GM23338 (cell line): ENCODE measurements around the gene TMCC1. TPM values are rescaled to one million over a fixed set of nuclear protein-coding genes. Genes with fewer than 3 reads are reported as not detected.

Experiments used
- ATAC-seq: fragments of 200-7000 bp; cut with Tn5 transposase; 3 replicates; pipeline ENCODE4 v1.9.1; 2020
- DNase-seq: peaks from one replicate; pipeline ENCODE4 v3.0.0-alpha.2; 2015; ENCODE audit warnings: low spot score
- H2AFZ ChIP-seq: fragments of 200-600 bp; sonication (generic); 2 replicates; pipeline ENCODE4 v1.8.0; 2016; ENCODE audit warnings: antibody characterized with exemption, mild to moderate bottlenecking, moderate library complexity
- H3F3A ChIP-seq: fragments of 200-600 bp; sonication (generic); replicated peaks from 2 replicates; pipeline ENCODE4 v1.8.0; 2017; ENCODE audit warnings: antibody characterized with exemption, mixed run types, low read depth
- H3K27ac ChIP-seq: fragments of 200-600 bp; sonication (generic); 2 replicates; pipeline ENCODE4 v1.6.1; 2016; ENCODE audit warnings: low read depth
- H3K27me3 ChIP-seq: fragments of 200-600 bp; sonication (generic); 2 replicates; pipeline ENCODE4 v1.8.0; 2016; ENCODE audit warnings: mild to moderate bottlenecking, mixed run types, moderate library complexity; ENCODE audit not compliant: insufficient read depth
- H3K36me3 ChIP-seq: fragments of 200-600 bp; sonication (generic); 2 replicates; pipeline ENCODE4 v1.8.0; 2016; ENCODE audit warnings: mild to moderate bottlenecking; ENCODE audit not compliant: insufficient read depth
- H3K4me1 ChIP-seq: fragments of 200-600 bp; sonication (generic); 2 replicates; pipeline ENCODE4 v1.8.0; 2016; ENCODE audit warnings: mild to moderate bottlenecking, moderate library complexity; ENCODE audit not compliant: insufficient read depth
- H3K4me2 ChIP-seq: fragments of 200-600 bp; sonication (generic); 2 replicates; pipeline ENCODE4 v1.7.1; 2017; ENCODE audit warnings: mixed run types
- H3K4me3 ChIP-seq: fragments of 200-600 bp; sonication (generic); 2 replicates; pipeline ENCODE4 v1.6.1; 2016; ENCODE audit warnings: mixed run types
- H3K79me2 ChIP-seq: fragments of 200-600 bp; sonication (generic); replicated peaks from 2 replicates; pipeline ENCODE4 v1.8.0; 2017; ENCODE audit warnings: mild to moderate bottlenecking; ENCODE audit not compliant: insufficient read depth
- H3K9me2 ChIP-seq: fragments of 200-600 bp; sonication (generic); 2 replicates; pipeline ENCODE4 v1.8.0; 2017; ENCODE audit not compliant: insufficient read depth
- H4K20me1 ChIP-seq: fragments of 200-600 bp; sonication (generic); replicated peaks from 2 replicates; pipeline ENCODE4 v1.8.0; 2017; ENCODE audit warnings: mild to moderate bottlenecking; ENCODE audit not compliant: insufficient read depth
- H3K27ac Mint-ChIP-seq: 2 replicates; pipeline ENCODE4 v1.8.0; 2020; ENCODE audit warnings: inconsistent platforms, mild to moderate bottlenecking, moderate library complexity, mixed read lengths
- H3K27me3 Mint-ChIP-seq: 3 replicates; pipeline ENCODE4 v1.8.0; 2022; ENCODE audit warnings: low read depth, mild to moderate bottlenecking, moderate library complexity, mixed read lengths, inconsistent platforms; ENCODE audit not compliant: insufficient read depth, poor library complexity
- H3K36me3 Mint-ChIP-seq: 3 replicates; pipeline ENCODE4 v1.8.0; 2021; ENCODE audit warnings: low read depth, mild to moderate bottlenecking, inconsistent platforms, moderate library complexity, mixed read lengths
- H3K4me1 Mint-ChIP-seq: 3 replicates; pipeline ENCODE4 v1.8.0; 2020; ENCODE audit warnings: mild to moderate bottlenecking, inconsistent platforms, mixed read lengths
- H3K4me3 Mint-ChIP-seq: 3 replicates; pipeline ENCODE4 v1.8.0; 2021; ENCODE audit warnings: moderate library complexity, mild to moderate bottlenecking, inconsistent platforms, mixed read lengths
- H3K9me3 Mint-ChIP-seq: 3 replicates; pipeline ENCODE4 v1.8.0; 2020; ENCODE audit warnings: moderate library complexity, mild to moderate bottlenecking, inconsistent platforms, mixed read lengths
- EZH2phosphoT487 ChIP-seq: fragments of 200-600 bp; sonication (generic); IDR thresholded peaks from one replicate; pipeline ENCODE4 v1.8.1; 2018; ENCODE audit warnings: antibody characterized with exemption; ENCODE audit not compliant: unreplicated experiment
- STAT1 ChIP-seq: IDR thresholded peaks from one replicate; pipeline ENCODE4 v1.6.1; 2016; ENCODE audit warnings: antibody characterized with exemption; ENCODE audit not compliant: unreplicated experiment
- ZNF114 ChIP-seq: fragments of 250-450 bp; sonication (Bioruptor Pico); IDR thresholded peaks from 2 replicates; pipeline ENCODE4 v1.5.0; 2020; ENCODE audit warnings: mild to moderate bottlenecking, moderate library complexity
- ZNF331 ChIP-seq: fragments of 250-450 bp; sonication (Bioruptor Pico); IDR thresholded peaks from 2 replicates; pipeline ENCODE4 v1.5.0; 2020; ENCODE audit warnings: low read depth, mild to moderate bottlenecking, moderate library complexity
- polyA plus RNA-seq: library from polyadenylated mRNA; unstranded; fragments of >200 nt; fragmentation: Nextera tagmentation; extraction: Ambion mirVana; gene quantifications from 2 replicates; pipeline ENCODE4 v1.2.1, GENCODE V29; 2016
- total RNA-seq: library from RNA; depleted of rRNA; stranded (reverse); fragments of >200 nt; shearing (Covaris generic); gene quantifications from 2 replicates; pipeline ENCODE4 v1.2.3, GENCODE V29; 2014
- TF ChIP-seq, protein P1 (sequence below), 2 experiments: fragments of 200-600 bp in 1 of 2; sonication (generic) in 1 of 2; conservative IDR thresholded peaks; 2 replicates each; pipeline versions ENCODE4 v1.5.1 to v1.6.1; 2016 to 2017; ENCODE audit warnings: antibody characterized with exemption in 2 of 2, low read depth in 2 of 2, mild to moderate bottlenecking in 2 of 2, moderate library complexity in 1 of 2
- TF ChIP-seq, protein P2 (sequence below): fragments of 250-450 bp; sonication (Bioruptor Pico); IDR thresholded peaks from 2 replicates; pipeline ENCODE4 v1.5.0; 2020; ENCODE audit warnings: mild to moderate bottlenecking, moderate library complexity

TMCC1 gene
- total and polyA plus RNA-seq, 2 experiments from 2014 or later, result 8.2 to 18.4 TPM

DNA sequence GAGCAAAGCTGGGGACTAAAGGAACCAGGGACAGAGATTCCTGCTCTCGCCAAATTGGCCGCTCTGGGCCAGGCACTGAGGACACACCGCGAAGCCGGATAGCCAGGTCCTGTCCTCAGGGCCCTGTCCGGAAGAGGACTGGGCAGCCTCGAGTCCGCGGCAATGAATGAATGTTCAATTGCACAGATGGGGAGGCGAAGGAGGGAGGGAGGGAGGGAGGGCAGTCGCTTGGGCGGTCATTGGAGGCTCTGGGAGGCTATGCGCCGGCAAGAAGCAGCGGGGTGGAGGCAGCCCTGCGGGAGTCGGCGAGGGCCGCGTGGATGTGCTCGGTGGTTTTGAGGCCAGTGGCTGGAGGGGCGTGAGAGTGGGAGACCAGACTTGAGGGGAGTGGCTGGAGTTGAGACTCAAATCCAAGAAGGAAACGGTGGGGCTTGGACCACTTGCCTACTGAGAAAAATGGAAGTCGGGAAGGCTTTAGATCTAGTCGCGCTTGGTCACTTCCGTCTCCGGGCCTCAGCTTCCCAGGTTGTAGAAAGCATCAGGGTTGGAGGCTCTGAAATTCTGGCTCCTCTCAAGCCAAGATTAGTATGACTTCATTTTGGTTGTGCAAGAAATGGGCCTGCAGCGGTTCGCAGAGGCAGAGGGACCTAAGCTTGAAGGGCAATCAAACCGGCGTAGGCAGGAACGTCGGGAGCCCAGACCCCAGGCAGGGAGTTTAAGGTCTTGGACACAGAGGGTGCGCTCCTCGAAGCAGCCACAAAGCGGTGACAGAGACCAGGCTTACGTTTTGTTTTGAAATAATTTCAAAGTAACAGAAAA lies 266.0 kb downstream of the TMCC1 start:
- H3K36me3 ChIP-seq, result no peaks in the 10 kb centered on the region
- Mint-ChIP-seq H3K4me3 (peak overlapping the region; percentile 93), H3K36me3 (no peaks in the 10 kb centered on the region), H3K27ac (peak overlapping the region; percentile 76), H3K4me1 (peaks cover 19% of the 10 kb centered on the region), H3K9me3 (no peaks in the 10 kb centered on the region), H3K27me3 (peaks cover 18% of the 10 kb centered on the region)
- TF ChIP-seq EZH2phosphoT487 (no peak), ZNF331 (CRISPR knock-in tag) (no peak), STAT1 (no peak), ZNF114 (CRISPR knock-in tag) (no peak)
- TF ChIP-seq, protein P1, sequence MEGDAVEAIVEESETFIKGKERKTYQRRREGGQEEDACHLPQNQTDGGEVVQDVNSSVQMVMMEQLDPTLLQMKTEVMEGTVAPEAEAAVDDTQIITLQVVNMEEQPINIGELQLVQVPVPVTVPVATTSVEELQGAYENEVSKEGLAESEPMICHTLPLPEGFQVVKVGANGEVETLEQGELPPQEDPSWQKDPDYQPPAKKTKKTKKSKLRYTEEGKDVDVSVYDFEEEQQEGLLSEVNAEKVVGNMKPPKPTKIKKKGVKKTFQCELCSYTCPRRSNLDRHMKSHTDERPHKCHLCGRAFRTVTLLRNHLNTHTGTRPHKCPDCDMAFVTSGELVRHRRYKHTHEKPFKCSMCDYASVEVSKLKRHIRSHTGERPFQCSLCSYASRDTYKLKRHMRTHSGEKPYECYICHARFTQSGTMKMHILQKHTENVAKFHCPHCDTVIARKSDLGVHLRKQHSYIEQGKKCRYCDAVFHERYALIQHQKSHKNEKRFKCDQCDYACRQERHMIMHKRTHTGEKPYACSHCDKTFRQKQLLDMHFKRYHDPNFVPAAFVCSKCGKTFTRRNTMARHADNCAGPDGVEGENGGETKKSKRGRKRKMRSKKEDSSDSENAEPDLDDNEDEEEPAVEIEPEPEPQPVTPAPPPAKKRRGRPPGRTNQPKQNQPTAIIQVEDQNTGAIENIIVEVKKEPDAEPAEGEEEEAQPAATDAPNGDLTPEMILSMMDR (conservative IDR thresholded peaks at IDR 0.05; ENCODE audit: low read depth in 2 of 2), result peak; percentile 87 to 90
- TF ChIP-seq, protein P2, sequence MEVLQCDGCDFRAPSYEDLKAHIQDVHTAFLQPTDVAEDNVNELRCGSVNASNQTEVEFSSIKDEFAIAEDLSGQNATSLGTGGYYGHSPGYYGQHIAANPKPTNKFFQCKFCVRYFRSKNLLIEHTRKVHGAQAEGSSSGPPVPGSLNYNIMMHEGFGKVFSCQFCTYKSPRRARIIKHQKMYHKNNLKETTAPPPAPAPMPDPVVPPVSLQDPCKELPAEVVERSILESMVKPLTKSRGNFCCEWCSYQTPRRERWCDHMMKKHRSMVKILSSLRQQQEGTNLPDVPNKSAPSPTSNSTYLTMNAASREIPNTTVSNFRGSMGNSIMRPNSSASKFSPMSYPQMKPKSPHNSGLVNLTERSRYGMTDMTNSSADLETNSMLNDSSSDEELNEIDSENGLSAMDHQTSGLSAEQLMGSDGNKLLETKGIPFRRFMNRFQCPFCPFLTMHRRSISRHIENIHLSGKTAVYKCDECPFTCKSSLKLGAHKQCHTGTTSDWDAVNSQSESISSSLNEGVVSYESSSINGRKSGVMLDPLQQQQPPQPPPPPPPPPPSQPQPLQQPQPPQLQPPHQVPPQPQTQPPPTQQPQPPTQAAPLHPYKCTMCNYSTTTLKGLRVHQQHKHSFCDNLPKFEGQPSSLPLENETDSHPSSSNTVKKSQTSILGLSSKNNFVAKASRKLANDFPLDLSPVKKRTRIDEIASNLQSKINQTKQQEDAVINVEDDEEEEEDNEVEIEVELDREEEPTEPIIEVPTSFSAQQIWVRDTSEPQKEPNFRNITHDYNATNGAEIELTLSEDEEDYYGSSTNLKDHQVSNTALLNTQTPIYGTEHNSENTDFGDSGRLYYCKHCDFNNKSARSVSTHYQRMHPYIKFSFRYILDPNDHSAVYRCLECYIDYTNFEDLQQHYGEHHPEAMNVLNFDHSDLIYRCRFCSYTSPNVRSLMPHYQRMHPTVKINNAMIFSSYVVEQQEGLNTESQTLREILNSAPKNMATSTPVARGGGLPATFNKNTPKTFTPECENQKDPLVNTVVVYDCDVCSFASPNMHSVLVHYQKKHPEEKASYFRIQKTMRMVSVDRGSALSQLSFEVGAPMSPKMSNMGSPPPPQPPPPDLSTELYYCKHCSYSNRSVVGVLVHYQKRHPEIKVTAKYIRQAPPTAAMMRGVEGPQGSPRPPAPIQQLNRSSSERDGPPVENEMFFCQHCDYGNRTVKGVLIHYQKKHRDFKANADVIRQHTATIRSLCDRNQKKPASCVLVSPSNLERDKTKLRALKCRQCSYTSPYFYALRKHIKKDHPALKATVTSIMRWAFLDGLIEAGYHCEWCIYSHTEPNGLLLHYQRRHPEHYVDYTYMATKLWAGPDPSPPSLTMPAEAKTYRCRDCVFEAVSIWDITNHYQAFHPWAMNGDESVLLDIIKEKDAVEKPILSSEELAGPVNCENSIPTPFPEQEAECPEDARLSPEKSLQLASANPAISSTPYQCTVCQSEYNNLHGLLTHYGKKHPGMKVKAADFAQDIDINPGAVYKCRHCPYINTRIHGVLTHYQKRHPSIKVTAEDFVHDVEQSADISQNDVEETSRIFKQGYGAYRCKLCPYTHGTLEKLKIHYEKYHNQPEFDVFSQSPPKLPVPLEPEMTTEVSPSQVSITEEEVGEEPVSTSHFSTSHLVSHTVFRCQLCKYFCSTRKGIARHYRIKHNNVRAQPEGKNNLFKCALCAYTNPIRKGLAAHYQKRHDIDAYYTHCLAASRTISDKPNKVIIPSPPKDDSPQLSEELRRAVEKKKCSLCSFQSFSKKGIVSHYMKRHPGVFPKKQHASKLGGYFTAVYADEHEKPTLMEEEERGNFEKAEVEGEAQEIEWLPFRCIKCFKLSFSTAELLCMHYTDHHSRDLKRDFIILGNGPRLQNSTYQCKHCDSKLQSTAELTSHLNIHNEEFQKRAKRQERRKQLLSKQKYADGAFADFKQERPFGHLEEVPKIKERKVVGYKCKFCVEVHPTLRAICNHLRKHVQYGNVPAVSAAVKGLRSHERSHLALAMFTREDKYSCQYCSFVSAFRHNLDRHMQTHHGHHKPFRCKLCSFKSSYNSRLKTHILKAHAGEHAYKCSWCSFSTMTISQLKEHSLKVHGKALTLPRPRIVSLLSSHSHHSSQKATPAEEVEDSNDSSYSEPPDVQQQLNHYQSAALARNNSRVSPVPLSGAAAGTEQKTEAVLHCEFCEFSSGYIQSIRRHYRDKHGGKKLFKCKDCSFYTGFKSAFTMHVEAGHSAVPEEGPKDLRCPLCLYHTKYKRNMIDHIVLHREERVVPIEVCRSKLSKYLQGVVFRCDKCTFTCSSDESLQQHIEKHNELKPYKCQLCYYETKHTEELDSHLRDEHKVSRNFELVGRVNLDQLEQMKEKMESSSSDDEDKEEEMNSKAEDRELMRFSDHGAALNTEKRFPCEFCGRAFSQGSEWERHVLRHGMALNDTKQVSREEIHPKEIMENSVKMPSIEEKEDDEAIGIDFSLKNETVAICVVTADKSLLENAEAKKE (CRISPR knock-in tag), result no peak
- ATAC-seq, result peak; percentile 64
- peak overlapping the region; percentile 67 for H3K4me3 ChIP-seq
- no peaks in the 10 kb centered on the region for H3K79me2 ChIP-seq
- H2AFZ ChIP-seq, result peak overlapping the region; percentile 93; the same call in 1 of the 2 replicates
- H3K27ac ChIP-seq, result peak overlapping the region; percentile 91
- peak overlapping the region; percentile 87 for H3K4me2 ChIP-seq
- DNase-seq, result peak; percentile 95
- H3K4me1 ChIP-seq, result peaks cover 13% of the 10 kb centered on the region
- peaks cover 3% of the 10 kb centered on the region; the same call in 1 of the 2 replicates for H3F3A ChIP-seq
- no peaks in the 10 kb centered on the region for H3K9me2 ChIP-seq
- no peaks in the 10 kb centered on the region for H3K27me3 ChIP-seq
- H4K20me1 ChIP-seq, result no peaks in the 10 kb centered on the region
